ENCODE results near the gene SLU7.

Gene SLU7

DNA sequence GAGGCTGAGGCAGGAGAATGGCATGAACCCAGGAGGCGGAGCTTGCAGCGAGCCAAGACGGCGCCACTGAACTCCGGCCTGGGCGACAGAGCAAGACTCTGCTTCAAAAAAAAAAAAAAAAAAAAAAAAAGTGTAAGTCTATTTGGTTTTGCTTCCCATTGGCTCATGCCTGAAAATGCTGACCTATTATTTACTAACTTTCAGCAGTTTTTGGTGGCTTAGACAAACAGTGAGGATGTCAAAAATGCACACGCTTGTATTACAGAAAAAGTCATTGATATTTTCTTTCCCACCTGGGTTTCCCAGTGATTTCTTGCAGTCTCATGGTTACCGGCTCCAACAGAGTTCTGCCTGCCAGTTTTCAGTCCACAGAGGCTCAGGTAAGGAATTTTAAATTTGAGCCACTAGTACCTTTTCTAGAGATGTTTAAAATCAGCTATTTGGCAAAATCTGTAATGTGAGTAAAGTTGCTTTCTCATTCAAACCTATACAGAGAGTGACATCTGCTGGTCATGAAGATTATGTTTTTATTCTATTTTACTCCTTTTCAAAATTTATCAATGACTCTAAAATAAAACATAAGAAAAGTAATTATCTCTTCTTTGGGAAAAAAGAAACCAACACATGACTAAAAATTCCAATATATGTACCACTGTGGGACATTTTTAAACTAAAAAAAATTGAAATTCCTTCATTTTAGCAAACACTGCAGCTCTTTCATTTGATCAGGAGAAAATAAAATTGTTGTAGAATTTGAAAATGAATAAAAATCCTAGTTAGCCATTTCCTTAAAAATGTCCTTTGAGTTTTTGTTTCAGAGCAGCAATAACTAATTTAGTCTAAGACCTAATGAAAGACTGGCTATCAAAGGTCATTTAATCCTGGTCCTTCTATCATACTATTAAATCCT, 27.8 kb downstream of the SLU7 start:
- POLR2A ChIA-PET = no interaction called here
- CTCF ChIA-PET = interaction anchor here (0.9 to 2.8 kb wide), 17 partner anchors 10 to 382 kb away, joined by 3 to 15 read pairs (median 4); partner anchors contain the start of genes C1QTNF2 and TTC1
- peak; percentile 32 for DNase-seq (ENCODE audit: extremely low spot score)
- TF ChIP-seq, protein P1, sequence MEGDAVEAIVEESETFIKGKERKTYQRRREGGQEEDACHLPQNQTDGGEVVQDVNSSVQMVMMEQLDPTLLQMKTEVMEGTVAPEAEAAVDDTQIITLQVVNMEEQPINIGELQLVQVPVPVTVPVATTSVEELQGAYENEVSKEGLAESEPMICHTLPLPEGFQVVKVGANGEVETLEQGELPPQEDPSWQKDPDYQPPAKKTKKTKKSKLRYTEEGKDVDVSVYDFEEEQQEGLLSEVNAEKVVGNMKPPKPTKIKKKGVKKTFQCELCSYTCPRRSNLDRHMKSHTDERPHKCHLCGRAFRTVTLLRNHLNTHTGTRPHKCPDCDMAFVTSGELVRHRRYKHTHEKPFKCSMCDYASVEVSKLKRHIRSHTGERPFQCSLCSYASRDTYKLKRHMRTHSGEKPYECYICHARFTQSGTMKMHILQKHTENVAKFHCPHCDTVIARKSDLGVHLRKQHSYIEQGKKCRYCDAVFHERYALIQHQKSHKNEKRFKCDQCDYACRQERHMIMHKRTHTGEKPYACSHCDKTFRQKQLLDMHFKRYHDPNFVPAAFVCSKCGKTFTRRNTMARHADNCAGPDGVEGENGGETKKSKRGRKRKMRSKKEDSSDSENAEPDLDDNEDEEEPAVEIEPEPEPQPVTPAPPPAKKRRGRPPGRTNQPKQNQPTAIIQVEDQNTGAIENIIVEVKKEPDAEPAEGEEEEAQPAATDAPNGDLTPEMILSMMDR (IDR thresholded peaks at IDR 0.05; ENCODE audit: control extremely low read depth, extremely low read depth, low read depth, missing control alignments) = peak; percentile 41

DNA sequence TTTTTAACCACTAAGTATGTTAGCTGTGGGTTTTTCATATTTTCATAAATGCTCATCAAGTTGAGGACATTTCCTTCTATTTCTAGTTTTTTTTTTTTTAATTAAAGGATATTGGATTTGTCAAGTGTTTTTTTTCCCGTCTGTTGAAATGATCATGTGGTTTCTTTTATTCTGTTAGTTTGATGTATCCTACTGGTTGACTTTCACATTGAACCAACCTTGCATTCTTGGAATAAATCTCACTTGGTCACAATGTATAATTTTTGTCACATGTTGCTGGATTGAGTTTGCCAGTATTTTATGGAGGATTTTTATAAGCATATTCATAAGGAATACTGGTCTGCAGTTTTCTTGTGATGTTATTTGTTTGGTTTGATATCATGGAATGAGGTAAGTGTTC, 31.4 kb downstream of the SLU7 start:
- CTCF ChIA-PET = interaction anchor here (1.5 kb wide), 1 partner anchor 367 kb away, joined by 3 read pairs; no protein-coding TSS in a partner anchor
- POLR2A ChIA-PET = no interaction called here
- TF ChIP-seq, protein P1 (IDR thresholded peaks at IDR 0.05; ENCODE audit: control extremely low read depth, extremely low read depth, low read depth, missing control alignments) = no peak
- no peak for DNase-seq (ENCODE audit: extremely low spot score)

DNA sequence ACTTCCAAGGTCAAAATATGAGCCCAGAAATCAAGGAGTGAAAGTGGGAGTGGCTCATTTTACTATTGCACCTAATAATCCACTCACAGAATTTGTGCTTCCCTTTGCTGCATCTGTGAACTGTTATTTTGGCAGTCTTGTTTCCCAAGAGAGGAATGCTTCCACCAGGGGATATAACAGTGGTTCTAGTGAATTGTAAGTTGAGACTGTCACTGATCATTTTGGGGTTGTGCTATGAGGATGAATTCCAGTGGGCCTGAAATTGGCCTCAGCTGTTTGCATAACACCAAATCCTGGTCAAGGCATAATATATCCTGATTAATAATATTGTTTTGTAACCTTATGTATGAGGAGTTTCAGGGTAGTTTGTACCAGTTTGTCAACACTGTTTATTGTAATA, 33.4 kb downstream of the SLU7 start:
- CTCF ChIA-PET = no interaction called here
- POLR2A ChIA-PET = no interaction called here
- no peak for DNase-seq (ENCODE audit: extremely low spot score)
- TF ChIP-seq, protein P1 (IDR thresholded peaks at IDR 0.05; ENCODE audit: control extremely low read depth, extremely low read depth, low read depth, missing control alignments) = no peak

DNA sequence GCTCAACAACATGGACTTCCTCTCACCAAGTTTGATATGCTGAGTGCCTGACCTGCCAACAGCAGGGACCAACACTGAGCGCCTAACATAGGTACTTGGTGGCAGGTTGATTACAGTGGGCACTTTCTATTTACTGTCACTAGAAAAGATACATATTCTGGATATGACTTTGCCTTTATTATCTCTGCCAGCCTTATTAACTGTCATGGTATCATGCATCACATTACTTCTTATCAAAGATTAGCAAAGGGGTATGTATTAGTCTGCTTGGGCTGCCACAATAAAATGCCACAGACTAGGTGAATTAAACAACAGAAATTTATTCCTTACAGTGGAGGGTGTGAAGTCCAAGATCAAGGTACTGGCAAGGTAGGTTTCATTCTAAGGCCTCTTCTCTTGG, 34.2 kb downstream of the SLU7 start:
- CTCF ChIA-PET = no interaction called here
- TF ChIP-seq, protein P1 (IDR thresholded peaks at IDR 0.05; ENCODE audit: control extremely low read depth, extremely low read depth, low read depth, missing control alignments) = no peak
- POLR2A ChIA-PET = no interaction called here
- no peak for DNase-seq (ENCODE audit: extremely low spot score)

GRCh38 chr5:160382346-160382745, 36.5 kb downstream of the SLU7 start:
- DNase-seq (ENCODE audit: extremely low spot score) = no peak
- ChIA-PET POLR2A (no interaction called here), CTCF (interaction anchor here (1.7 to 3.3 kb wide), 3 partner anchors 37 to 360 kb away, joined by 6 to 12 read pairs (median 6); no protein-coding TSS in a partner anchor)
- TF ChIP-seq, protein P1 (IDR thresholded peaks at IDR 0.05; ENCODE audit: control extremely low read depth, extremely low read depth, low read depth, missing control alignments) = no peak

- TF ChIP-seq, protein P1 (IDR thresholded peaks at IDR 0.05; ENCODE audit: control extremely low read depth, extremely low read depth, low read depth, missing control alignments) = no peak
- ChIA-PET CTCF (interaction anchor here (0.6 to 3.3 kb wide), 6 partner anchors 9 to 358 kb away, joined by 3 to 12 read pairs (median 6); partner anchors contain the start of gene C1QTNF2), POLR2A (no interaction called here)
- no peak for DNase-seq (ENCODE audit: extremely low spot score)
Observed at GRCh38 chr5:160380041-160380440, 38.8 kb downstream of the SLU7 start.
